Femur (tissue), 1 donor: ENCODE measurements around the gene ABCB9.

Experiments
- DNase-seq: peaks from one replicate; pipeline ENCODE4 v3.0.0-alpha.2; 2017

Gene ABCB9

DNA sequence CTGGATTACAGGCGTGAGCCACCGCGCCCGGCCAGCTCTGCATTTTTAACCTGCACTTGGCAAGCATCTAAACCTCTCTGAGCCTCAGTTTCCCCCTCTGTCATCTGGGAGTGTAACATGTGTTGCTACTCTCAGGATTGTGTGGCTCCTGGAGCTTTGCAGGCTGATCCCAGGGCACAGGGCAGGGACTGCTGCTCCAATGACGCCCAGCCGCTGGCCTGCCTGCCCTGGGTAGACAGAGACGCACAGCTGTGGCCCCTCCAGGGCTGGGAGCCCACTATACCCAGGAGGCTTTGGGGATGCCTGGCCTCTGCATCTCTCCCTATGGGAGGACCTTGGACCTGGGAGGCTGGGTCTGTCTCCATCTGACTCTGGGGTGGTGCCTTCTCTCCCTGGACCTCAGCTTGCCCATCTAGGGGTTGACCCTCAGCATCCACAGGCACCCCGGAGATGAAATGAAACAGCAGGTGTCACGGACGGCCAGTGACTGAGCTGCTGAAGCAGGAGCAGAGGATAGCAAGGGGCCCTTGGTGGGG, 27.9 kb upstream of the ABCB9 start:
- DNase-seq, result no peak

DNA sequence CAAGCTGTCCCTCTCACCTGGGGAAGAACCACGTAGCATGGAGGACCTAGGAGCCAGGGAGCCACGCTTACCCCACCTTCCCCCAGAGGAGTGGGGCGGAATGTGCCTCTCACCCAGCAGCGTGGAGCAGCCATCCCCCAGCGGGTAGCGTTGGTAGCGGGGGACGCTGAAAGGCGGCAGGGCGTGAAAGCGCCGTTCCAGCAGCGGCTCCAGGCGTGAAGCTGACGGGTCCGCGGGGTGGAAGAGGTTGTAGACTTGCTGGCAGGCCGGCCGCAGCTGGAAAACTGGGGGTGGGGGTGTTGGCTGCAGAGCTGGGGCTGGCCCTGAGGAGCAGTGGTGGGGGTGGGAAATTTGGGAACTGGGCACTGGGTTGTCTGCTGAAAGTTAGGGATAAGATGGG, 26.1 kb upstream of the ABCB9 start:
- no peak for DNase-seq

DNA sequence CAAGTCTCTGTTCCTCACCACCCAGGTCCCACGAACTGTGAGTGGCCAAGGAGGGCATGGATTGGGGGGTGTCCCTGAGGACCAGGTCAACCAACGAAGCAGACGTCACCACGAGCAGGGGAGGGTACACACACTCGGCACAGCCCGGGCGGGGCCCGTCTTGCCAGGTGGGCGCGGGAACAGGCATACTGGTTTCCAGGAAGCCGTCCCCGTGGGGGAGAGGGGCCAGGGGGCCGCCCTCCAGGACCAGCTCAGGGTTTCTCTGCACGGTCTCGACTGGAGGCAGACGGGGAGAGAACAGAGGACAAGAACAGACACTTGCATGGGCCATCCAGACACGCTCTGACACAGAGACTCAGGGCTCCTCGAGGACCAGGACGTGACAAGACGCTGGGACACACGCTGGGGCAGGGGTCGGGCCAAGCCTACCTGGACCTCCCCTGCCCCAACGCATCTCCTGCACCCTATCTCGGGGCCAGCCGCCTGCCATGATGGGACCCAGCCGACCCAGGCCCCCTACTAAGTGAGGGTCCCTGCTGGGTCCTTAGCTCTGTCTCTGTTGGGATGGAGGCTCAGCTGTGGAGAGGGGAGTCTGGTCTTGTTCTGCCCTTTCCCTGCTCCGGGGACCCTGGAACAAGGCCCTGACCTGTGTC, 25.5 kb upstream of the ABCB9 start:
- no peak for DNase-seq

DNA sequence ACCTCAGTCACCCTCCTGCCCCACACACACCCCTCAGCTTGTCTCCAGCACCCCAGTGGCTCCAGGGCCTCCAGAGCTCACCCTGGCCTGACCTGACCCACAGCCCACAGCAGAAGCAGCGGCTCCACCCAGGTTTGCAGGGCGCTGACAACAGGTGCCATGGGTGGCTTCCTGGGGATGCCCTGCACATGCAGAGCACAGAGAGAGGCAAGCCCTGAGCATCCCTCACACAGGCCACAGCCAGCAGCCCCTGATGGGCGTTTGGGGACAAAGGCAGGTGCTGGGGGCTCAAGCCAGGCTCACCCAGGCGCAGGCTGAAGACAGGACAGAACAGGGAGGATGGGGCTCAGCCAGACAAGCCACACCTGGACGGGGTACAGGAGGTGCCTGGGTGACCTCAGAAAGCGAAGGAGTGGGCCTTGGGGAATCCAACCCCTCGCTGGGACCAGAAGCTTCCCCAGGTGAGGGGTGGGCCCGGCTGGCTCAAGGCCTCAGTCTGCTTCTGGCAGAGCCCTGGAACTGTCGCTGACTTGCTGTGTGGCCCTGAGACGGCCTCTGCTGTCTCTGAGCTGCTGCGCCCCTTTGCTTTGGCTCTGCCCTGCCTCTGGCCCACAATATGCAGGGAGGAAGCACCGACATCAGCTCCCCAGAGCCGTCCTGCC, 24.8 kb upstream of the ABCB9 start:
- no peak for DNase-seq

DNA sequence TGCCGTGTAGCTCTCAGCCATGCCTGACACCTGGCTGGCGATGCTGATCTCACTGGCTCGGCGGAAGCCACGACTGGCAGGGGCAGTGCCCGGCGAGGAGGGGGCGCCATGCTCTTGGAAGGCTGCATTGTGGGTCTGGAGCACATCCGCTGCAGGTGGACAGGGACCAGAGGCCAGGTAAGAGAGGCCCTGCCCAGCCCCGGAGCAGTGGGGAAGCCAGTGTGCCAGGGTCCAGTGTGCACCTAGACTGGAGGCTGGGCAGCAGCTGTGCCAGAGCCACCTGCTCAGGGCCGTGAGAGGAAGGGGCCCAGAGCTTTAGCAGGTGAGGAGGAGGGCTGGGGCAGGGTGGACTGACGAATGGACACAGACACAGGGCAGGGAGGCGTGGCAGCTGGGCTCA, 24.3 kb upstream of the ABCB9 start:
- no peak for DNase-seq

DNA sequence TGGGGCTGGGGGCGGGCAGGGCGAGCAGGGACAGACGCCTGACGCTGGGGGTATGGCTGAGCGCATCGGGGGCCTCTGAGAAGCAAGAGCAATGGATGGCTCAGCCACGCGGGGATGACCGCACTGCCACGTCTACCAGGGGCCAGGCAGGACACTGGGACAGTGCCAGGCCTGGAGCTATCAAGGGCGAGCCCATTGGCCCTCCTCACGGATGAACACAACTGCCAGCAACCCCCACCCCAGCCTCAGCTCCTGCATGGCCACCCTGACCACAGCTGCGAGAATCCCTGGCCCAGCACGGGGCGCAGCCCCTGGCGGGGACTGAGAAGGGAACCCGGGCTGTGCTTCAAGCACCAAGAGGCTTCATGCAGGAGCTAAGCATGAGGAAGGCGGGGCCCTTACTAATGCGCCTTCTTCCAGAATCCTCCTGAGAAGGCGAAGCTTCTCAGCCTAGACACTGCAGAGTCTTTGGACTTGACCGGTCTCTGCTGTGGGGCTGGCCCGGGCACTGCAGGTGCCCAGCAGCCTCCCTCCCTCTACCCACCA, 23.7 kb upstream of the ABCB9 start:
- DNase-seq, result no peak

DNA sequence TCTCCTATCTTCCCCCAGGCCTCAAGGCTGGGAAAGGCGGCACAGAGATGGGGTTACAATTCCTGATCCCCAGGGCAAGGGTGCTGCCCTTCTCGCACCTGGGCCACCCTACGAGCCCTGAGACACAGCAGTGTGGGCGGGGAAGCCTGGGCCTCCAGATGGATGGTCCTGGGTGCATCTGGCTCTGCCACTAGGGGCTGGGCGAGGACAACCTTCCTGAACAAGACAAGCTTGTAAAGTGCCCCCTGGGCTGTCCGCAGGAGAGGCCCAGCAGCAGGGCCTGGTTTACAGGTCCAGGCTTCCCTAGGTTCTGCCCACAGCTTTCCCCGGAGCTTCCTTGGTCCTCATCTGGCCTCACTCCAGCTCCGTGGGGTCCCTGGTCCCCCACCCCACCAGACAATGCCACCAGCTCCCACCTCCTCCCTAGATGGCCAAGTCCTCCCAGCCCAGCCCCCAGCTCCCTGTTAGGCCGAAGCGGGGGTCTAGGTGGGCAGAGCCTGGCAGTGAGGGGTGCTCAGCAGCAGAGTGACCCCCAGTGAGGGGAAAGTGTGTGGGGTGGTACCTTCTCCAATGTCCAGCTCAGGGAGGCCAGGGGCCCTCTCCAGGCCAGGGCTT, 23.1 kb upstream of the ABCB9 start:
- no peak for DNase-seq

DNA sequence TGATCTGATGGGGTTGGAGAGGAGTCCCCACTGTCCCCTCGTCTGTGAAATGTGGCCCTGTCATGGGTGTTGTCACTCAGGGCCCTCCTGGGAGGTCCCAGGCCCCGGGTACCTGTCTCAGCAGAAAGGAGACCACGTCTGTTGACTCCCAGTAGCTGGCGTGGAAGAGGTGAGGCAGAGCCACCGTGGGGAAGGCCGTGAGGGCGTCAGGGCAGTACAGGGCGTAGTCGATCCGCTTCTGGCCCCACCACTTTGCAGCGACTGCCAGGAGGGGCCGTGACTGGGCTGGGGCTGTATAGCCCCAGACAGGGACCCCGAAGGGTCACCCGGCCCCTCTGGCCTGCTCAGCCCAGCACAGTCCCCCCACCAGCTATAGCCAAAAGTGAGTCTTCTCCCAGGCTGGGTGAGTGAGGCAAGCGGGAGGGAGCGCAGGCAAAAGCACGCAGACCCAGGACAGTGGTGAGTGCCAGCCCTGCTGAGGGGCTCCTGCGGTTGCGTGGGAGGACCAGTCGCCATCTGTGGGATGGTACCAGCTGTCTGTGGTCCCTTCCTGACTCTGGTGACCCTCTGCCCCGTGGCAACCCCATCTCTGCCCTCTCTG, 22.4 kb upstream of the ABCB9 start:
- DNase-seq, result no peak

DNA sequence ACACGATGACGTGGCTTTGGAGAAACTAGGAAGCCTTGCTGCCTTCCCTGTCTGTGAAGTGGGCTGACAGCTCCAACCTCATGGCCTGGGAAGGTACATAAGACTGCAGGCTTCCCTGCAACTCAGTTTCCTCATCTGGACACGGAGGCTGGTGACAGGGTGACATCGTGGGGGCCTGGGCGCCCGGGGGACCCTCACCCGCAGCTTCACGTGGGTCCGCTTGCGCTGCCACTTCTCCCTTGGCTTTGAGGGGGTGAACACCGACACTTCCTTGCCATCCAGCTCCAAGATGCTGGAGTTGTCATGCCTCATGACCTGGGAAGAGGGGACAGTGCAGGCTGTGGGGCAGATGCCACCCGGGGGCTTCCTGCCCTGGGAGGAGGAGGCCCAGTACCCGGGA, 21.8 kb upstream of the ABCB9 start:
- no peak for DNase-seq

DNA sequence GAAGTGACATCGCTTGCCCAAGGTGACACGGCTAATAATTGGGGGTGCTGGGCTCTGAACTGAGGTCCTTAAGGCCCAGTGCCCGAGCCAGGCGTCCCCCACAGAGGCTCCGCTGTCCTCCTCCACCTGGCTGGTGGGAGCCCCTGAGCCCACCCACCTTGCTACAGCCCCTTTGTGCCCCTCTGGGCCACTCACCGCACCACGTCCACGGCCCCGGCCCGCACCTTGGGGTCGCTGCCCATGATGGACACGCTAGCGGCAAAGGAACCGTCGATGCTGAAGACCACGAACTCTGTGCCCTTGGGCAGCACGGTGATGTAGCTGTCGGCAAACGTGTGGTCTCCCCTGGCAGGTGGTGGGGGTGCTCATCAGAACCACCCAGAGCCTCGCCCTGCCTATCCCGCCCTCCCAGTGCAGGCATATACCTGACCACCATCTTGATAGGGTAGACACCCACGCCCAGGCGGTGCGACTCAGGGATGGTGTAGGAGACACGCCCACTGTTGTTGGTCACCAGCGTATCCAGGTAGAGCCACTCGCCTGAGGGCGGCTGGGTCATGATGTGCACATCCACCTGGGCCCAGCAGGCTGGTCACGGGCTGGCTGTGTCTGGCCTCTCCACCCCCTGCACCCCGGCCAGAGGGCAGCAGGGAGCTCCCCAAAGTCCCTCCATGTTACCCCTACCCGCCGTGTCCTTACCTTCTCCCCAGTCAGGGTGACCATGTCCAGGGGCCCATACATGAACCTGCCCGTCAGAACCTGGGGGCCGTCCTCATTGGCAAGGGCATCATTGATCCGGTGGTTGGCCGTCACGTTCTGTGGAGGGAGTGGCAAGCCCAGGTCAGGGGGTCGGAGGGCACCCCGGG, 21.1 kb upstream of the ABCB9 start:
- no peak for DNase-seq

DNA sequence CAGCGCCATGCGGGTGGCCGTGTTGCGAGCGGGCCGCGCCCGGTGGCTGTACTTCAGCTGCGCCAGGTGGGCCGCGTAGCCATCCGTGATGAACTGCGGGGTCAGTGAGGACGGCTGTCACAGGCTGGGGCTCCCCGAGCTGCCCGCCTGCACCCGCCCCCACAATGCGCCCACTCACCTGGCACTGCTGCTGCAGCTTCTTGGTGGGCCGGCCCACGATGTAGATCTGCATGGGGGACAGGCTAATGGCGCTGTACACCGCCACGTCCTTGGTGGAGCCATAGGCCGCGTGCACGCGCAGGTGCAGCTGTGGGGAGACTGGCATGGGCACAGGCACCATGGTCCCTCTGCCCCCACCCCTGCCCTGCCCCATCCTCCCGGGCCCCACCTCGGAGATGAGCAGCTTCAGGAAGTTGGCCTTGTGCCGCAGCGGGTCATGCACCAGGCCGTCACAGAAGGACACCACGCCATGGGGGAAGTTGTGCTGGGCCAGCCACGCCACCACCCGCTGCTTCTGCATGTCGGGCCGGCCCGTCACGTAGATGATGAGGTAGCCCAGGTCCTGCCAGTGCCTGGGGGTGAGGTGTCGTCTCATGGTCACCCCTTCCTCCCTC, 20.1 kb upstream of the ABCB9 start:
- DNase-seq, result no peak

DNA sequence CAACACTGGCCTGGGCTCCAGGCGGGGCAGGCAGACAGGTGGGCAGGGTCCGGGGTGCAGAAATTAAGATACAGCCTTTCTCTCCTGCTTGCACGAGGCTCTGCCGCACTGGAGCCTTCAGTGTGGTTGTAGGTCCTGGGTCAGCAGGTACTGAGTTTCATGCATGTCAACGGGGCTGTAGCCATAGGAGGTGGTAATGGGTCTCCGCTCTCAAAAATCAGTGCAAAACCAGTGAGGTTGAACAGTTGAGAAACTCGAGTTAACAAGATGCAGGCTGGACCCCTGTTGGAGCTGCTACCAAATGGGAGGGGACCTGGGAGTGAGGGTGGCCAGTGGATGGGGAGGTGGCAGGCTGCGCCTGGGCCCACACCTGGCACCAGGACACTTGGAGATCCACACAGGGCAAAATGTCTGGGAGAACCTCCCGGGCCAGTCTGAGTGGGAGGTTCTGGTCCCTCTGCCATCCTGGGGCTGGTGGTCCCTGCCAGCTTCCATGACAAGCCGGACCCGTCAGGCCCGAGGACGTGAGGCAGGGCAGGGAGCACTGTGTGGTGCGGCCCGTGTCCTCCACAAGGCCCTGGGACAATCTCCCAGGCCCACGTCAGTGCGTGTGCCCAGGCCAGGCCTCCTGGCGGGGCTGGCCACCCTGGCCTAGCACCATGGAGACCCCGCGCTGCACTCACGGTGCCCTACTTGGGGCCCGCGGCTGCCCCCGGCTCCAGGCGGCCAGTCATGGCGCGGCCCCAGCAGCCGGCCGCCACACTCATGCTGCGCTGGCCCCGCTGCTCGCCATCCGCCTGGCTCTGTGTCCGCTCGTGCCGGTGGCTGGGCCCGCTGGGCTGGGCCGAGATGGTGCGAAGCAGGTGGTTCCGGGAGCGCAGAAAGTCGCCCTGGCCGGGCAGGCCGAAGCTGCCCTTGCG, 19.3 kb upstream of the ABCB9 start:
- no peak for DNase-seq

DNA sequence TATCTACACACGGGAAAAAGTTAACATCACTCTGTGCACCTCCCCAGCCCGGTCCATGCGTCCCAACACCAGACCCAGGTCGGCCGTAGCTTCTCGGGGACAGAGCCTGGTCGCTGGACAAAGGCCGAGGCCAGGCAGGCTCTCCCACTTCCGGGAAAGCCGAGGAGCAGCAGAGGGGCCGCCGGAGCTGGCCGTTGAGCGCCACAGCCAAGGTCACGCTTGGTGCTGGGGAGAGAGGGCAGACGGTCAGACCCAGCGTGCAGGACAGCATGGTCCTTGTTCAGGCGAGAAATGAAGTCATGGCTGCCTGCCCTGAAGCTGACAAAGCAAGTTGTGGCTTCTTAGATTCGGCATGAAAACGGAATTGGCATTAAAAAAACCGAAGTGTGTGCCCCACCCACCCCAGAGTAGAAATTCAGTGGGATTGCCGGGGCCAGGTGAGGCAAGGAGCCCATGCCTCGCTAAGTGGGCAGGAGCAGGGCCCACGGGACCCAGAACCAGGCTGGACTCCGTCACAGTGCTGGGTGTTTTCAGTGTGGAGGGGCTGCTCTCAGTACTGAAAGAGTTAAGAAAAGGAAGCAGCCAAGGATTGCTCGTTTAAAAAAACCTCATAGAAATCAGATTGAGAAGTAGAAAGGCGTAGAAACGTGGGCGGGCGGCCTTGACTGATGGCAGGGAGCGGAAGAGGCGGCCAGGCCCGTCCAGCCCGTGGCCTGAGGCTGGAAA, 18.5 kb upstream of the ABCB9 start:
- no peak for DNase-seq

DNA sequence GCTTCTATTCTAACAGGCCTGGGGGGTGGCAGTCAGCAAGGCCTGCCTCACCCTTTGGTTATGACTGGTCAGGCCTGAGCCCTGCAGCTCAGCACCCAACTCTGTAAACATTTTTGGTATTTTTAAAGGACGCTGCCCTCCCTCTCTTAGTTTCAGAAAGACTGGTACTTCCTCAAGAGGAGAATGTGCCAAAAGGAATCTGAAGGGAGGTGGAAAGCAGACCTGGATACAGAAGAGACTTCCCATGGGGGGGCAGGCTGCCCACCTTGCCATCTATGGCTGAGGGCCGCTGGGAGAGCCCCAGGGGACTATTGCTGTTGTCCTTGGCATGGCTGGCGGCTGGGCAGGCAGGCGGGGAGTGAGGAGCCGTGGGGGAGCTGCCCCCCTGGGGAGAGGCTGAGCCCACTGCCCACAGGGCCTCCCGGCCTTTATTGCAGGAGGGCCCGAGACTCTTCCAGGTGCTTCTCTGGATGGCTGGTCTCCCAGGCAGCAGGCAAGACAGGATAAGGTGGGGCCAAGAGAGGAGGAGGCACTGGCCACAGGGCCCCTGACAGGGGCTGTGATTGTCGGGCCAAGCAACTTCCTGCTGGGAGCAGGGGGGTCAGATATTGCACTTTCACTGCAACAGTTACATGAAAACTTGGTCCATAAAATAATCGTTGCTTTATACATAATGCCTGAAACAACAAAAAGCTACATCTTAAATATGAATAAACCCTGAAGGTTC, 17.7 kb upstream of the ABCB9 start:
- DNase-seq, result no peak

DNA sequence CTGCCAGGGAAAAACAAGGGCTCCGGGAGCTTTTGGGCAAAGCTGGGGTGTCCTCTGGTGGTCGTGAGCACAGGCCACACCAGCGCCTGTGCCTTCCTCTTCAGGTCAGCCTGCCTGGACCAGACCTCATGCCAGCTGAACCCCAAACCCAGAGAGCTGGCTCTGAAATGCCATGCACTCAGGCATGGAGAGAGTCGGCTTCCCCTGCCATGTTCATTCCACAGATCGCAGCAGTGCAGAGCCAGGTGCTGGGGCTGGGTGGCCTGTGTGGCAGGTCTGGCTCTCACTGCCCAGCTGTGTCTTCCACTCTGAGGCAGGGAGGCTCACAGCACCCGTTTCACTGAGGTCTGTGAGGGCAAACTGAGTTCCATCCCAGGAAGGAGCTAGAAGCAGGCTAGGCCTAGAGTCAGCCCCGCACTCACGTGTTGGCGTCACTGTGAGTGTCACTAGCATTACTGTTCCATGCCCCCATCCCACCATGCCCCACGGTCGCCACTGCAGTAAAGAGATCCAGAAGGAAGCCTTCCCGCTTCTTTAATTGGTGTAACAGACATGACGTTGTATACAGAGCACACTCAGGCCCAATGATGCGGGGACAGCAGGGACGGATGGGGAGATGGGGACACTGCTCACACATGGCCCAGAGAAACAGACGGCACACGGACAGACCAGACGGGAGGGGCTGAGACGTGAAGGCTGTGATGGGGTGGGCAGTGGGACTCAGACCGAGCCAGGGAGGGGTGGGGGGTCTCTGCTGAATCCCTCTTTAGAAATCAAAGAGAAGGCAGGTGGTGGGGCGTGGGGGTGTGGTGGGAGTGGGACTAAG, 16.9 kb upstream of the ABCB9 start:
- no peak for DNase-seq

DNA sequence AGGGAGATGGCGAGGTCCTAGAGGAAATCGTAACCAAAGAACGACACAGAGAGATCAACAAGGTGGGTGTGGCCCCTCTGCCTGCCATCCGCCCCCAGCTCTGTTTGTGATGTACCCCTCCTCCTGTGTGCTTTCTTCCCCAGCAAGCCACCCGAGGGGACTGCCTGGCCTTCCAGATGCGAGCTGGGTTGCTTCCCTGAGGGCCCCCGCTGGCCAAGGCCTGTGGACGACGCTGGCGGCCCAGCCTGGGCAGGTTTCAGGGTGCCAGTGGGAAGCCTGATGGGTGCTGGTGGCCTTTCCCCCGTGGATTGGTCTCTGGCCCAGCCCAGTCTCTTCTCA, 16.2 kb upstream of the ABCB9 start:
- no peak for DNase-seq

DNA sequence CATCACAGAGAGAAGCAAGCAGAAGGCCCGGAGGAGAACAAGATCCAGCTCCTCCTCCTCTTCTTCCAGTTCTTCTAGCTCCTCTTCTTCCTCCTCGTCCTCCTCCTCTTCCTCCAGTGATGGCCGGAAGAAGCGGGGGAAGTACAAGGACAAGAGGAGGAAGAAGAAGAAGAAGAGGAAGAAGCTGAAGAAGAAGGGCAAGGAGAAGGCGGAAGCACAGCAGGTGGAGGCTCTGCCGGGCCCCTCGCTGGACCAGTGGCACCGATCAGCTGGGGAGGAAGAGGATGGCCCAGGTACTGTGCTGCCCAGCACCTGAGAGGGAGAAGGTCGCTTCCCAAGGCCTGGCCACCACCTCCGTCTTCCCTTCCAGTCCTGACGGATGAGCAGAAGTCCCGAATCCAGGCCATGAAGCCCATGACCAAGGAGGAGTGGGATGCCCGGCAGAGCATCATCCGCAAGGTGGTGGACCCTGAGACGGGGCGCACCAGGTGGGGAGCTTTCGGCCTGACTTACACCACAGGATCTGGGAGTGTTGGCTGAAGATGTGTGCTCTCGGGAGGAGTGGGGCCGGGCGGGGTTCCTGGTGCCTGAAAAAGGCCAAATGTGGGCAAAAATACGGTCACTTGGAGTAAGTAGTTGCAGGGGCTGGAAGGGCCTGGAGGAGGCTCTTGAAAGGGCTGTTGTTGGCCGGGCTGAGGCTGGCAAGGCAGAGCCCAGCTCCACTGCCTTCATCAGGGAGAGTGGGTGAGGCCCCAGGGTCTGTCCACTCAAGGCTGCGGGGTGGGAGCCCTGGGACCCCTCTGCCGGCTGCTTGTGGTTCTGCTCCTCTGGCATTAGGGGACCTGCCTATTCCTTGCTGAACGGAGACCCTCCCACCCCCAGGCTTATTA, 15.6 kb upstream of the ABCB9 start:
- no peak for DNase-seq

DNA sequence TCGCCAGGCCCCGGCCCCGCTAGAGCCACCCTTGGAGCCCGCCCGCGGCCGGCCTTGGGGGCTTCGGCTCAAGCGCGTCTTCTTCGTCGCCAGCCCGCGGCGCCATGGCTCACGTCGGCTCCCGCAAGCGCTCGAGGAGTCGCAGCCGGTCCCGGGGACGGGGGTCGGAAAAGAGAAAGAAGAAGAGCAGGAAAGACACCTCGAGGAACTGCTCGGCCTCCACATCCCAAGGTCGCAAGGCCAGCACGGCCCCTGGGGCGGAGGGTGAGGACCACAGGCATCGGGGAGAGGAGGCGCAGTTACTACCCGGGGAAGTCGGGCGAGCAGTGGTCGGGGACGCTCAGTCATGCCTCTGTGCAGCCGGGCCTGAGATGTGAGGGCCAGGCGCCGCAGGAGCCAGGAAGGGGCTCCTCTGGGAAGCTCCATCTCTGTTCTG, 14.8 kb upstream of the ABCB9 start:
- DNase-seq, result no peak
